GM20000 (cell line): ENCODE data around the gene MROH2A.

Experiments
- DNase-seq: peaks from one replicate; pipeline ENCODE4 v3.0.0; 2012; ENCODE audit warnings: low spot score
- CTCF ChIP-seq: IDR thresholded peaks from 2 replicates; pipeline ENCODE4 v1.5.1; 2012; ENCODE audit warnings: mild to moderate bottlenecking, control low read depth; ENCODE audit errors: extremely low read depth, missing control alignments

MROH2A gene

DNA sequence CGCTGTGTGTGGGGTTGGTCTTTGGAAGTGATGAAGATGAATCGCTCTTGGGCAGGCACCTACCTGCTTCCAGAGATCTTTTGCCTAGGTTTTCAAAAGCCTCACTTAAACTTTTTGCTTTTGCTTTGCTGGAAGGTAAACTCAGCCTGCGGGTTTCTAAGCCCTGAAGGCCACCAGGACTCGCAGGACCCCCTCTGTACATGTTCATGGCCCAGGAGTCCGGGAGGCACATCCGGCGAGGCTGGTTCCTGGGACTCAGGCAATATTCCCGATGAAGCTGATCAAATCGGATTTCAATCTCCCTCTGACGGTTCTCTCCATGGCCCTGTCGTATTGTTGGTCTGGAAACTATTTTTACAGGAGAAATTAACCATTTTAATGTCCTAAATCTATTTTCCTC is 63.1 kb downstream of the MROH2A start:
- DNase-seq, result no peak
- TF ChIP-seq CTCF, result no peak

GRCh38 chr2:233844064-233844807 is 66.1 kb downstream of the MROH2A start:
- DNase-seq, result no peak
- no peak for TF ChIP-seq CTCF

DNA sequence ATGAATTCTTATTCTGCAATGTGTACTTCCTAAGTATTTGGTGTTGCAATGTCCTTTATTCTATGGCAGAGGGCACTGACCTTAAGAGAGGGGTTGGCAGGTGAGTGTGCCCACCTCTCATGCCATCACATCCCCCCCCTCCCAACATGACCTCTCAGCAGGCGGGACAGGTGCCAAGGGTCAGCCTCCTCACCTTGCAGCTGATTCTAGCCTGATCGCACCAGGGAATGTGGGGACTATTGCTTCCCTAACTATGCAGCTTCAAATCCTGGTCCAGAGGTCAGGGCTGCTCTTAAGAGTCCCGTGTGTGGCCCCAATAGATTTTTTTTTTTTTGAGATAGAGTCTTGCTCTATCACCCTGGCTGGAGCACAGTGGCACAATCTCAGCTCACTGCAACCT is 66.7 kb downstream of the MROH2A start:
- DNase-seq, result no peak
- no peak for TF ChIP-seq CTCF

GRCh38 chr2:233845301-233846060 is 67.4 kb downstream of the MROH2A start:
- no peak for TF ChIP-seq CTCF

GRCh38 chr2:233846387-233847247 is 68.5 kb downstream of the MROH2A start:
- TF ChIP-seq CTCF, result no peak
- DNase-seq, result no peak

More at GRCh38 chr2:233845301-233846060, 67.4 kb downstream of the MROH2A start:
- DNase-seq, result no peak

DNA sequence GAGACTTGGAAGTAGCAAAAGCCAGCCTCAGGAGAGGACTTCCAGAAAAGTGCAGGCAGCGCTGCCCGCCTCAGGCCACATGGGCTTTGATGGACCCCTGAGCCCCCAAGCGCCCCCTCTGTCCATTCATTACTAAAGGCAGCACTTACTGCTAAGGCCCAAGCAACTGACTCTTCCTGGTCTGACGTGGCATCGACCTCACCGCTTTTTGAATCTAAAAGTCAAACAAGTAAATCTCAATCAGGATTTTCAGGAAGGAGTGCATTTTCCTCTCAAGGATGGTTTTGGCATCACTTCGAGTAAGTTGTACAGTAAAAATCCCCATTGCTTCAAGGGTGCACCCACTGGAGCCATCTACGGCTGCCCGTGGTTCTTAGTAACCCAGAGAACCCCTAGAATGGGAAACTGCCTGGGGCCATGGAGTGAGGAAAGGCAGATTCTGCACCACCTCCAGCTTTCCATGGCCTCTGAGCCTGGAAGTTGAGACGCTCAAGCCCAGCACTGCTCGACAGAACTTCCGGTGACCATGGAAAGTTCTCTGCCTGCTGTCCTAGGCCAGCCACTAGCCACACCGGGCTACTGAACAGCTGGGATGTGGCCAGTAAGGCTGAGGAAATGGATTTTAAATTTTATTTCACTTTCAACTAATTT is 69.2 kb downstream of the MROH2A start:
- no peak for DNase-seq
- TF ChIP-seq CTCF, result no peak

DNA sequence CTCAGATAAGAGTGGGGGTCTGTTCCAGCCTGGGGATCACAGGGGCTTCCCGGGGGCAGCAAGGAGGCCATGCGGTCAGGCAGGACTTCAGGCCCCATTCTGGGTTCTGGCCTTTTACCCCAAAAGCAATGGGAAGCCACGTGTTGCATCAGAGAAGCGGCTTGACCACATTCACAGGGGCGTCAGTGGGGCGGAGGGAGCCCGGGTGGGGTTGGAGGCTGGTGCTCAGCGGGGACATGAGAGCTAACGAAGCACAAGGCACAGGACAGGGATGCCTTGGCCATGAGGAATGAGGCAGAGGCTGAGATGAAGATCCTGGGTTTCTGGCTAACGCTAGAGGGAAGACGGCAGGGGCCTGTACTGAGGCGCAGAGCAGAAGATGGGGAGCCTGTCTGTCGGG is 70.1 kb downstream of the MROH2A start:
- TF ChIP-seq CTCF, result no peak
- no peak for DNase-seq
